Stimulated activated CD4-positive, alpha-beta T cell treated with anti-CD3 and anti-CD28 coated beads, Interleukin-2, amount 100 ng/mL, for 48 hours (primary cell): ENCODE measurements around the gene AARS2.
"Not testable (repeated sequence)": the region's sequence is repeated elsewhere in the genome, so short reads cannot be mapped to it uniquely, and the experiment has no call there.

Experiments
- DNase-seq, 2 donors: peaks; one replicate each; pipeline ENCODE4 v3.0.0-alpha.2; 2020

The AARS2 gene

DNA sequence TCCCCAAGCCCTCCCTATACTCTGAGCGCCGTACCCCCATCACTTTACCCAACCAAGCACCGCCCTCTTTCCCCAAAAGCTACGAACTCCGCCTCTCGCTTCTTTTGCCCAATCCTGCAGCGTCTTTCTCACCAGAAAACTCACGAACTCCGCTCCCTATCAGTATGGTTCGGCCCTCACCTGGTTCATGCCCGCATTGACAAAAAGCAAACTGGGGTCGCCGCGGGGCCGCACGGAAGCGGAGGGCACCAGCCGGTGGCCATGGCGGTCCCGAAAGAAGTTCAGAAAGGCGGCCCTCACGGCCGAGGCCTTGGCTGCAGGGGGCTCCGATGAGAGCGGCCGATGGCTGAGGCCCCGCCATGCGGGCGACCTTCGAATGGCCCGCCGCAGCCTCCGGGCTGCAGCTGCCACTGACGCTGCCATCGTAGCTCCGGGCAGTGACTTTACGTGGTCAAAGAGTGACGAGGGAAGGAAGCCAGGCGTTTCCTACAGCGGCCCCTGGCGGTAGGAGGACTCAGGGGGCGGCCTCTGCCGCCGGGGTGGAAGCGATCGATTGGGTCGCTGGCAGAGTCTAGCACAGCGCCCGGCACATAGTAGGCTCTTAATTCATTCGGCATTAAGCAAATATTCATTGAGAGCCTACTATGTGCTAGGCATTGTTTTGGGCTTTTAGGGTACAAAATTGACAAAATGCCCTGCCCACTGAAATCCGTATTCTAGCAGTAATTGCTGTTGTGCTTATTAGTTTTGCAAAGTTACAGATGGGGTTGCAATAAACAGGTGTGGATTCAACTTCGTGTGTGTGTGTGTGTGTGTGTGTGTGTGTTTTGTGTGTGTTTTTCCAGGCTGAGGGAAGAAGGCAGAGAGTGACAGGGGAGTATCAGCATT lies at the start of gene AARS2:
AARS2 (minus strand) TSS at position 447 of the 888 bp plus-strand sequence; CDS start at position 423, 24 bp downstream.
- DNase-seq: peak; percentile 95 to 98

DNA sequence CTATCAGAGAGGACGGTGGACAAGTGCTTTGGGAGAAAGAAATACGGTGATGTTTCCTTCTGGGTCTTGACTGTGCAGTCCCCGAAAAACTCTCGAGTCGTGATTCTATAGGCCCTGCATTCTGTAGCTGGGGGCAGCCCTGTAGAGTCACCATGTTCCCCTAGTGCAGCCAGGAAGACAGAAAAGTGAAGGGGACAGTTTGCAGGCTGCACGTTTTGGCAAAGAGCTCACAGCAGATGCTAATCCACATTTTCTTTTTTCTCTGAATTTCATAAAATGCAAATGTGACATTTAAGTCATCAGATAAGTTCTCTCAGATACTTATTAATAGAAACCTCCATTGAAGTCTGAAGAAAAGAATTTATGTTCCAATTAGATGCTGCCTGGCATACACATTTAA lies 48.8 kb upstream of the AARS2 start:
- DNase-seq: no peak

DNA sequence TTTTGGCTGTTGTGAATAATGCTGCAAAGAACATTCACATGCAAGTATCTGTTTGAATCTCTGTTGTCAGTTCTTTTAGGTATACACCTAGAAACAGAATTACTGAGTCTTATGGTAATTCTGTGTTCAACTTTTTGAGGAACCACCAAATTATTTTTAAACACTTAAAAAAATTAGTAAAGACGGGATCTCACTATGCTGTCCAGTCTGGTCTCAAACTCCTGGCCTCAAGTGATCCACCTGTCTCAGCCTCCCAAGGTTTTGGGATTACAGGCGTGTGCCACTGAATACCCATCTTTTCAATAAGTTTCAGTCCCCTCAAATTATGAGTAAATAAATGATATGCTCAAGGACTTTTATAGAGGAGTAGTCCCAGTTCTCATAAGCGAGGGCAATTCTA lies 46.8 kb upstream of the AARS2 start:
- DNase-seq: no peak

DNA sequence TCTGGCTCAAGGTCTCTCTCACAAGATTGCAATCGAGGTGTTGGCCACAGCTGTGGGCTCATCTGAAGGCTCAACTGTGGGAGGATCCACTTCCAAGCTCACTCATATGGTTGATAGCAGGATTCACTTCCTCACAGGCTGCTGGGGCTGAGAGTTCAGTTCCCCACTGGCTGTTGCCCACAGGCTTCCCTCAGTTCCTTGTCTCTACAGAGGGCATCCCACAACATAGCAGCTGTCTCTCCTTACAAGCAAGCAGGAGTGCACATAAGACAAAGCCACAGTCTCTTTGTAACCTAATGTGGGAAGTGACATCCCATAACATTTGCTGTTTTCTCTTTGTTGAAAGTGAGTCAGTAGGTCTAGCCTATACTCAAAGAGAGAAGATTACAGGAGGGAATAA lies 43.3 kb upstream of the AARS2 start:
- no peak for DNase-seq

DNA sequence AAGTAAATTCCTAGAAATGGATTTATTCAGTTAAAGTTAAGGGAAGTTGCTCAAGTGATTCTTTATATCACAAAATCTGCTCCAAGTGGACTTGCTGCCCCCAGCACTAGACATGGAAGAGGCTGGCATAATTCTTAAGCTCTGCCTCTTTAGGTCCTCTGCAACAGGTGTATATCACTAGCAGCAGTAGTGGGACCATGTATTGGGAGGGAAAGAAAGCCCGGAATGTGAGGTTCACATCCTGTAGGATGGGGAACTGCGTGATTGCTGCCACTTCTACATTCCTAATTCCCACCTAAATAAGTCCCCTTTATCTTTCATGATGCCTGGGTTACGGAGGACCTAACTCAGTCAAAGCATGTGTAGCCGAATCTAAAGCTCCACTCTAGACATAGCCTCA lies 42.5 kb upstream of the AARS2 start:
- DNase-seq: no peak

DNA sequence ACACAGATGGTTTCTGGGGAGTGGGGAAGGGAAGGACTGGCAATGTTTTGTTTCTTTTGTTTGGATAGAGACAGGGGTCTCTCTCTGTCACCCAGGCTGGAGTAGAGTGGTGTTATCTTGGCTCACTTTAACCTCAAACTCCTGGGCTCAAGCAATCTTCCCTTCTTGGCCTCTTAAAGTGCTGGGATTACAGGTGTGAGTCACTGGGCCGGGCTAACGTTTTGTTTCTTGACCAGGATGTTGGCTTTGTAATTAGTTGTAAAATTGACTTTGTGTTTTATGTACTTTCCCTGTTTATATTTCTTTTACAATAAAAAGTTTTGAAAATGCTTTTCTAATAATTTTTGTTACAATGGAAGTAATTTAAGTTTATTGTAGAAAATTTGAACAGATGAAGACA lies 40.2 kb upstream of the AARS2 start:
- no peak for DNase-seq

DNA sequence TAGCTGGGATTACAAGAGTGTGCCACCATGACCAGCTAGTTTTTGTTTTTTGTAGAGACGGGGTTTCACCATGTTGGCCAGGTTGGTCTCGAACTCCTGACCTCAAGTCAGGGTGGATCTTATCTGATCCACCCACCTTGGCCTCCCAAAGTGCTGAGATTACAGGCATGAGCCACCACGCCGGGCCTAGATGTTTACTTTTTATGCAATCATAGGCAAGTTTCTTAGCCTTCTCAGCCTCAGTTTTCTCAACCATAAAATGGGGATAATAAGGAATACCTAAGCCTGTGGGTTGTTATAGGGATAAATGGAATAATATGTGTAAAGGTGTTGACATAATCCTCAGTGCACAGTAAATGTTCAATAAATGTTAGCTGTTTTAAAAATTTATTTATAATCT lies 39.1 kb upstream of the AARS2 start:
- no peak for DNase-seq

DNA sequence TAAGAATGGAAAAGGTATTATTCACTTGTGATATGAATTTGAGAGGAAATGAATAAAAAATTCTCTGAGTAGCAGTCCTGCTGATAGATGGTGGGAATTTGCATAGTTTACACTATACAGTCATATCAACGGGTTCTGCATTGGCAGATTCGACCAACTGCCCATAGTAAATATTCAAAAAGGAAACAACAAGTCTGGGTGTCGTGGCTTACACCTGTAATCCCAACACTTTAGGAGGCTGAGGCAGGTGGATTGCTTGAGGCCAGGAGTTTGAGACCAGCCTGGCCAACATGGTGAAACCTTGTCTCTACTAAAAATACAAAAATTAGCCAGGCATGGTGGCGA lies 37.5 kb upstream of the AARS2 start:
- not testable (repeated sequence) for DNase-seq

DNA sequence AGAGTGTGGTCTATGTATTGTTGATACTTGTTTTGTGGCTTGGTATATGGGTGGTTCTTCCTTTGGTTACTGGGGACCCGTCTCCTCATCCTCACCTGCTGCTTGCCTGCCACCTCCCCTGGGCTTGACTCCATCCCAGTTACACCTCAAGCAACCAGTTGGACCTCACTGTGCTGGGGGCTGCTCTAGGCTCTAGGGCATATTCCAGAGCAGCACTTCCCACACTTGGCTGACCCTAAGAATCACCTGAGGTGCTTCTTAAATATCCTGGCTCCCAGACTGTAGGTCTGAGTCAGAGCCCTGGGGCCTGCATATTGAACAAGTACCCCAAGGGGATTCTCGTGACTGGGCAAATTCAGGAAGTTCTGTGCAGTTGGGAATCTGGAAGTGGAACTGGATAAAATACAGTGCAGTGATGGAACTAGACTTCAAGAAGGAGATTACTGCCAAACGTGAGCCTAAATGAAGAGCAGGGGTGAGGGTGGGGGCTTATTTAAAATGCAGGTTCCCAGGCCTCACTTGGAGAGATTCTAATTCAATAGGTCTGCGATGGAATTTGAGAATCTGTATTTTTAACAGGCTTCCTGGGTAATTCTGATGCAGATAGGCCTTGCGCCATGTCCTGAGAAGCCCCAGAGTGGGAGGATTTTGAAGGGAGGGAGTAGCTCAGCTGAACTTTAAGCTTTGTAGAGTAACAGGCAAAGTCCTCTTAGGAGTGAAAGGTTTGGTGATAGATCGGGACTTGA lies 36.9 kb upstream of the AARS2 start:
- DNase-seq: no peak

DNA sequence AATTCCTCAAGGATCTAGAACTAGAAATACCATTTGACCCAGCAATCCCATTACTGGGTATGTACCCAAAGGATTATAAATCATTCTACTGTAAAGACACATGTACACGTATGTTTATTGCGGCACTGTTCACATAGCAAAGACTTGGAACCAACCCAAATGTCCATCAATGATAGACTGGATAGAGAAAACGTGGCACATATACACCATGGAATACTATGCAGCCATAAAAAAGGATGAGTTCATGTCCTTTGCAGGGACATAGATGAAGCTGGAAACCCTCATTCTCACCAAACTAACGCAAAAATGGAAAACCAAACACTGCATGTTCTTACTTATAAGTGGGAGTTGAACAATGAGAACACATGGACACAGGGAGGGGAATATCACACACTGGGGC lies 33.7 kb upstream of the AARS2 start:
- not testable (repeated sequence) for DNase-seq

DNA sequence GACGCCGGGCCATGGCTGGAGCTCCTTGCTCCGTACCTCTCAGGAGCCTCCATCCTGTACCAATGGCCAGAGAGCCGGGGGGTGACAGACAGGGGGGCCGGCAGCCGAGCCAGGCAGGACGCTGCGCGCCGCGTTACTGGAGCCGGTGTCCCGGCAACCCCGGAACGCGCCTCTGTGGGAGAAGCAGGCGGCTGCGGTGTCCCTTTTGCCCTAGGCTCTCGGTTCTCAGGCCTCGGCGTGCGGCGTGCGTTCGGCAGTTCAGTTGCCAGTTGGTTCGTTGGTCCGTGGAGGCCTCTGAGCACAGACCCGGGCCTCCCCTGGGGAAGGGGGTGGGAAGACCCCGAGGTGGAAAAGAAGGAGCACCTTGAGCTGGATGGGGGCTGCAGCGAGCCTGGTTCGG lies 29.3 kb upstream of the AARS2 start, which contains the start of gene SPATS1:
SPATS1 (plus strand) TSS at position 162 of the 400 bp plus-strand sequence. CDS start 446 bp downstream, outside the sequence.
- DNase-seq: no peak

DNA sequence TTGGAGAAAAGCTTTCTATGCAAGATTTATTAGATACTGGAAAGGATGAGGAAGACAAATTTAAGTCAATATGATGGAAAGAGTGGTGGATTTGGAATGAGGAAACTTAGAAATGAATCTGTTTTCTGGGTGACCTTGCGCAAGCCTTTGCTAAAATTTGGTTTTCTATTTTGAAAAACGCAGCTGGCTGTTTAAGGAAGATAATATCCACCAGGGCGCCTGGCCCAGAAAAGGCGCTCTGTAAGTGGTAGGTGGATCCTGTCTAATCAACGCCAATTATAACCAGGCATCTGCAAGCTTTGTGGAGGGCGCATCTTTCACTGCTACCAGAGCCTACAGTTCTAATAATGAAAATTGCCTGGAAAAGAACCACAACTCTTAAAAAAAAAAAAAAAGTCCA lies 28.9 kb upstream of the AARS2 start:
- DNase-seq: no peak

DNA sequence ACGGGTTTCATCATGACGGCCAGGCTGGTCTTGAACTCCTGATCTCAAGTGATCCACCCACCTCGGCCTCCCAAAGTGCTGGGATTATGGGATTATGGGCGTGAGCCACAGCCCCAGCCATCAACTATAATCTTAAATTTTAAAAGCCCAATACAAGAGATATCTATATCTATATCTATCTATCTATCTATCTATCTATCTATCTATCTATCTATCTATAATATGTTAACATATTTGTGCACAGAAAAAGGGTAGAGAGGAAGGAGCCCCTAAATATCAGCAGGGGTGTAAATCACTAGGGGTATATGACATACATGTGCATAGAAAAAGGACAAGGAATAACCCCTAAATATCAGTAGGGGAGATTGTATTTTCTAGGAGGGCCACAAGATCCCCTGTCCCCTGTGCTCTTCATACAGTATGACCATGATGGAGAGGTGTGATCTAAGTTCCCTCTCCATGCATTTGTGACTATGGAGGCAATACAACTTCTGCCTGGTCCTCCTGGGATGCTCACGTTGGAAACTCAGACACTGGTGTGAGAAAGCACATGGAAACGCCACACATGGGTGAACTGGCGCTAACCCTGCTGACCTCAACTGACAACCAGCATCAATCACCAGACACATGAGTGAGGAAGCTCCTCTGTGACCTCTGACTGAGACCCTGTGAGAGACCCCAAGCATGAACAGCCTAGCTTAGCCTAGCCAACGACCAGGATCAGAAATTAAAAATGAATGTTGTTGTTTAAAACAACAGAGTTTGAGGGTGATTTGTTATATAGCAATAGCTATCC lies 28.1 kb upstream of the AARS2 start:
- DNase-seq: no peak

DNA sequence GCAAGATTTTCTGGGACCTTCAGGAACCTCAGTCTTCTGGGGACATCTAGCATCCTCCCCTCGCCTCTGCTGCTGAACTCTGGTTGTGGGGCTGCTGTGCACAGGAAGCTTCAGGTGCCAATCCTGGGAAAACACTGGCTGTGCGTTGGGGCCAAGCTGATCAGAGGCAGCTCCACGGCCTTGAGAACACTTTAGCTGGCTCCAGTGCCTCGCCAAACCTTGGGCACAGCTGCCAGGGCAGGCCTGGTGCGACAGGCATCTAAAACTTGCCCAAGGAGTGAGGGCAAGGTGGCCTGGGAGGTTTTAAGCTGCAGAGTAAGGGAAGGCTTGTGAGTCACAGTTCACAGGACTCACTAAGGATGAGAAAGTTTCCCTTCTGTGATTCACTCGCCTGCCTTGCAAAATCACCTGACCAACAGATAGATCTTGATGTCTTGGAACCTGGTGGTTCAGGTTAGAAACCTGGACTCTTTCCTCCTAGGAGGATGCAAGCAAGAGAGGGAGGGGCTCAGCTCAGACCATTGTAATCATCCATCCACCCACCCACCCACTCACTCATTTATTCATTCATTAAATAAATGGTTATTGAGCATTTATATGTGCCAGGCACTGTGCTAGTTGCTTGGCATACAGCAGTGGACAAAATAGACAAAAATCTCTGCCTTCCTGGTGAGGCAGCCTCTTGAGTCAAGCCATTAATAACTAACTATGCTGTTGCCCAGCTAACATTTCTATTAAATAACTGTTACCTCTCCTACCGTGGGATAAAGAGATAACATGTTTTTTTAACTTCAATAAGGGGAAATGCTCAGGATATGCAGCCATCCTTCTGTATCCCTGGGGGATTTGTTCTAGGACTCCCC lies 26.8 kb upstream of the AARS2 start:
- no peak for DNase-seq

DNA sequence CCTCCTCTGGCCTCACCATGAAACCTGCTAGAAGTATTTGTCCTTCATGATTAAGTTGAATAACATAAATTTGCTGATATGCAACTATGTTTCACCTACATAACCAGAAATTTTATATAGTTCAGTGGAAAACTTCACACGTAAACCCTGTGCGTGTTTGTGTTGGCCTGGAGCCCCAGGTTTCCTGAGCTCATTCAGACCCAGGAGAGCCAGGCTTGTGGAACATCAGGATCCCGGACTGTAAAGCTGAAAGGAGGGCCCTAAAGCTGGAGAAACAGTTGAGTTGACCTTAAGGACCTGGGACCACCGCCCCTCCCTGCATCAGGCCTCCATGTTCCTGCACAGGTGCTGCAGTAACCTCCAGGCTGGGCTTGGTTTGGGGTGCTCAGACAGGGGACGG lies 26.2 kb upstream of the AARS2 start:
- DNase-seq: no peak

DNA sequence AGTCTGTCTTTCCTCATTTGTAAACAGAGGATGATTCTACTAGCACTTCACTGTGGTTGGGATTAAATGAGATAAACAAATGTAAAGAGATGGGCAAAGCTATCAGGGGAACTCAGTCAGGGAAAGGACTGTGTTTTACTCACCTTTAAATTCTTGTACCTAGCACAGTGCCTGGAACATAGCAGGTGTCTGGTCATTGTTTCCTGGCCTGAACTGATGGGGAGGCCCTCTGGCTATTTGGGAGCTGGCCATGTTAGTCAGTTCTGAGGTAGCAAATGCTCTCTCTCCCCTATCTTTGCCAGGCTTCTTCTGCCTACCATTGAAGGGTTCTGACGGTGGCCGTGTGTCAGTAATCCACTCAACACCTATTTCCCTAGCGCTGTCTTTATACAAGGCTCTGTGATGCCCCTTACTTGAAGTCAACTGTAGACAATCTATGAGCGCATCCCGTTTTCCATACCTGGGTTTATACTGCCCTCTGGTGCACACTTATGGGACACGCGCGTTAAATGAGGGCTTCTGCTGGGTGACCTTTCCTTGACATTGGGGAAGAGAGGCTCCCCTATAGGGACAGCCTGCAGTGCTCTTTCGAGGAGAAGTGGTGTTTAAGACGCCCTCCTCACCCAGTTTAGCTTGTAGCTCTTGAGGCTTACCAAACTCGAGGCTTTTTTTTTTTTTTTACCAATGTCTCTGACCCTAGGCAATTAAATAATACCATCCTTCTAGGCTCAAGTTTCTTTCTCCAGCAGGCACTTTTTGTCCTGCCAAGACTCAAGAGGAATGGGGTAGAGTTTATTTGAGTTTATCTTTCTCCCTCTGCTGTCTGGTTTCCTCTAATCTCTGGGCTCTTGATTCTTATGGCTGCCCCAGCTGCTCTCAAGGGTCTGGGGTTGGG lies 25.3 kb upstream of the AARS2 start:
- peak; percentile 59 to 62 for DNase-seq

DNA sequence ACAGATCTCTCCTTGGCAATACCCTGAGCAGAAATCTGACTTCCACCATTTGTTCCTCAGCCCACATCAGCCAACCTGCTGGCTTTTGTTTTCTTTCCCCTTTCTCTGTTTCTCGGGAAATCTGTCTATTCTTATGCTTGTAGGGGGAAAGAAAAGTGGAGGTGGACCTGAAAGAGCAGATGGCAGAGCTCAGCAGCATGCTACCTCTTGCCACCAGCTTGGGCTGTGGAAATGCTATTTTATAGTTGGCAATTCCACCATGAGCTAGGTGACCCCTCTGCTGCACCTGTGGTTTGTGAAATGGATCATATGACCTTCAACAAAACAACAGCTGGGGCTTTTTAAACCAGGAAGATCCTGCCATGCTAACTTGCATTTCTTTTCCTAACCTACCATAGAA lies 22.5 kb upstream of the AARS2 start:
- DNase-seq: no peak

DNA sequence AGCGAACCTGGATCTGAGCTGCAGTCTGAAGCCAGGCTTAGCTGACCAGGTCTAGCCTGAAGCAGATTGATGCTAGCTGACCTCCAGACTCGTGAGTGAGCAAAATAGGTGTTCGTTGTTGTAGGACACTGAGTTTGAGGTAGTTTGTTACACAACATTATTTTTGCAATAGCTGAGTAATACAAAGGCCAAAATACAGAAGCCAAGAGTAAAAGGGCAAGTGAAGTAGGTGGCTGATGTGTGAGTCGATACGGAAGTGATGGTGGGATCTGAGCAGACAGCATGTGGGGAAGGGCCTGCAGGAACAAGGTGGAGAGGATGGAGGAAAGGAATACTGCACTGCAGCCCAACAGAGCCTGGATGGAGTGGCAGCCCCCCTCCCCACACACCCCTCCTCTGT lies 20.8 kb upstream of the AARS2 start:
- DNase-seq: no peak

DNA sequence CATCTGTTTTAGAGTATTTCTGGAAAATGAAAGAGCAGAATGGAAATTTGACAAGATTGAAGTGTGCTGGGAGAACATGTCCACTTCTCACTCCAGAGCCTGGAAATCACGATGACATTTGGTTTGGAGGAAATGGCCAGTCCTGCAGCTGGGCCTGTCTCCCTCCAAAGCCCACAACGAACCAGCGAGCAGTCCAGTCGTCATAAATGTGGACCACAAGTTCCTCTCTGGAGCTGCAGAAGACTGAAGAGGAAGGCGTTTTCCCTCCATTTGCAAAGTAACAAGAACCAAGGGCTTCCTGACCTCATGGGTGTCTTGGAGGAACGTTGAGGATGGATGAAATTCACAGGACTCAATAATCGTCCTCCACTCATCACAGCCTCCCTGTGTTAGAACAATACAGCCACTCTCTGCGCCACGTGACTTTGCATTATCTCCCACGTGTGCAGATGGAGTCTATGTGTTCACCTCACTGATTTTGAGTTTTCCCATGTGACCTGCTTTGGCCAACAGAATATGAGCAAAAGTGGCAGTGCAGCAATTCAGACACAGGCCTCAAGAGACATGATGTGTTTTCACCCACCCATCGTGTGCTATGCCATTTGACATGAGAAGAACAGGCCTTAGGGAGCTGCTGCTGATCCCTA lies 20.2 kb upstream of the AARS2 start:
- DNase-seq: no peak

DNA sequence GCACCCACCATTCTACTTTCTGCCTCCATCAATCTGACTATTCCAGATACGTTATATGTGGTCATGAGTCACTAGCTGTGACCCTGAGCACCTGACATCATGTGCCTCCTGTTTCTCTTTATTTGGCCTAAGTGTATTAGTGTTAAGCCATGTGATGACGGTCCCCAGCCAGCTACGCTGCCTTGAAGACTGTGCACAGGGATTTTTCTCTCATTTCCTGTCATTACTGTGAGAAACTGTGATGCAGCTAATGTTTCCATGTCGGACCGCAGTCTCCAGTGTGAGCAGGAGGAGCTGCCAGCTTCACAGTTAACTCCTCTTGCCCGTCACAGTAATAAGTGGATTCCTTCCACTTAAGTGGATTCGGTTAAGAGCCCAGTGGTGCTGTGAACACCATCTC lies 19.4 kb upstream of the AARS2 start:
- DNase-seq: no peak

DNA sequence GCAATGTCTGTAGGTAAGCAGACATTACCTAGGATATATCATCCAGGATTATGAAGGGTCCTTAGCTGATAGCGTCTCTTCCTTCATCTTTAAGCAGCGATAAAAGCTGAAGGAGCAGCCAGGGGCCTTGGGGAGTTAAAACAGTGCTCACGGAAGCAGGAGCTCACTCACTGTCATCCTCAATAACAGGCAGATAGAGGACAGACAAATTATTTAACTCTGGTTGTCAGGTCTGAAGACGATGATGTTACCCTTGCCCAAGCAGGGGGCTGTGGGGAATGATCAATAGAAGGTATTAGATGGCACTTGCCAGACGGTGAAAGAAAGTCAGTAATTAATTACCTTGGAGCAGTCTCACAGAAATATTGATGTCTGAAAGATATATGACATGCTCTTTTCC lies 16.7 kb upstream of the AARS2 start:
- no peak for DNase-seq
